SK-N-SH treated with all-trans-retinoic acid at 6 μM for 48 hours (cell line): ENCODE measurements around the gene EDIL3.

Experiments
- BACH2 ChIP-seq: fragments of 250-450 bp; sonication (Bioruptor Pico); IDR thresholded peaks from 2 replicates; pipeline ENCODE4 v1.9.0; 2021; ENCODE audit warnings: mild to moderate bottlenecking, borderline replicate concordance
- CREB5 ChIP-seq: fragments of 250-450 bp; sonication (Bioruptor Pico); IDR thresholded peaks from 2 replicates; pipeline ENCODE4 v1.5.1; 2020; ENCODE audit warnings: low read depth, mild to moderate bottlenecking, moderate library complexity
- GLIS3 ChIP-seq: fragments of 250-450 bp; sonication (Bioruptor Pico); IDR thresholded peaks from 2 replicates; pipeline ENCODE4 v1.5.0; 2020; ENCODE audit warnings: mild to moderate bottlenecking, moderate library complexity
- OSR1 ChIP-seq: fragments of 250-450 bp; sonication (Bioruptor Pico); IDR thresholded peaks from 2 replicates; pipeline ENCODE4 v1.8.0; 2022; ENCODE audit warnings: moderate library complexity, mild to moderate bottlenecking, inconsistent platforms
- PATZ1 ChIP-seq: fragments of 250-450 bp; sonication (Bioruptor Pico); IDR thresholded peaks from 2 replicates; pipeline ENCODE4 v1.8.0; 2020; ENCODE audit warnings: mild to moderate bottlenecking, moderate library complexity, borderline replicate concordance
- RARB ChIP-seq: fragments of 250-450 bp; sonication (Bioruptor Pico); IDR thresholded peaks from 2 replicates; pipeline ENCODE4 v1.8.0; 2021; ENCODE audit warnings: mild to moderate bottlenecking, moderate library complexity
- TOX ChIP-seq: fragments of 250-450 bp; sonication (Bioruptor Pico); IDR thresholded peaks from 2 replicates; pipeline ENCODE4 v1.8.0; 2021; ENCODE audit warnings: mild to moderate bottlenecking, moderate library complexity, borderline replicate concordance
- ZC3H10 ChIP-seq: fragments of 250-450 bp; sonication (Bioruptor Pico); IDR thresholded peaks from 2 replicates; pipeline ENCODE4 v1.5.1; 2021; ENCODE audit warnings: mild to moderate bottlenecking, moderate library complexity
- TF ChIP-seq, protein P1 (sequence below): fragments of 250-450 bp; sonication (Bioruptor Pico); IDR thresholded peaks from 2 replicates; pipeline ENCODE4 v1.5.1; 2021; ENCODE audit warnings: mild to moderate bottlenecking, moderate library complexity
- TF ChIP-seq, protein P2 (sequence below): fragments of 250-450 bp; sonication (Bioruptor Pico); IDR thresholded peaks from 2 replicates; pipeline ENCODE4 v1.5.0; 2020; ENCODE audit warnings: mild to moderate bottlenecking, moderate library complexity

- TF ChIP-seq PATZ1 (CRISPR knock-in tag) (no peak), OSR1 (CRISPR knock-in tag) (no peak), CREB5 (CRISPR knock-in tag) (no peak), RARB (no peak), TOX (CRISPR knock-in tag) (no peak), BACH2 (CRISPR knock-in tag) (no peak), GLIS3 (CRISPR knock-in tag) (no peak), ZC3H10 (no peak)
- TF ChIP-seq, protein P1, sequence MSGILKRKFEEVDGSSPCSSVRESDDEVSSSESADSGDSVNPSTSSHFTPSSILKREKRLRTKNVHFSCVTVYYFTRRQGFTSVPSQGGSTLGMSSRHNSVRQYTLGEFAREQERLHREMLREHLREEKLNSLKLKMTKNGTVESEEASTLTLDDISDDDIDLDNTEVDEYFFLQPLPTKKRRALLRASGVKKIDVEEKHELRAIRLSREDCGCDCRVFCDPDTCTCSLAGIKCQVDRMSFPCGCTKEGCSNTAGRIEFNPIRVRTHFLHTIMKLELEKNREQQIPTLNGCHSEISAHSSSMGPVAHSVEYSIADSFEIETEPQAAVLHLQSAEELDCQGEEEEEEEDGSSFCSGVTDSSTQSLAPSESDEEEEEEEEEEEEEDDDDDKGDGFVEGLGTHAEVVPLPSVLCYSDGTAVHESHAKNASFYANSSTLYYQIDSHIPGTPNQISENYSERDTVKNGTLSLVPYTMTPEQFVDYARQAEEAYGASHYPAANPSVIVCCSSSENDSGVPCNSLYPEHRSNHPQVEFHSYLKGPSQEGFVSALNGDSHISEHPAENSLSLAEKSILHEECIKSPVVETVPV (CRISPR knock-in tag), result no peak
- TF ChIP-seq, protein P2, sequence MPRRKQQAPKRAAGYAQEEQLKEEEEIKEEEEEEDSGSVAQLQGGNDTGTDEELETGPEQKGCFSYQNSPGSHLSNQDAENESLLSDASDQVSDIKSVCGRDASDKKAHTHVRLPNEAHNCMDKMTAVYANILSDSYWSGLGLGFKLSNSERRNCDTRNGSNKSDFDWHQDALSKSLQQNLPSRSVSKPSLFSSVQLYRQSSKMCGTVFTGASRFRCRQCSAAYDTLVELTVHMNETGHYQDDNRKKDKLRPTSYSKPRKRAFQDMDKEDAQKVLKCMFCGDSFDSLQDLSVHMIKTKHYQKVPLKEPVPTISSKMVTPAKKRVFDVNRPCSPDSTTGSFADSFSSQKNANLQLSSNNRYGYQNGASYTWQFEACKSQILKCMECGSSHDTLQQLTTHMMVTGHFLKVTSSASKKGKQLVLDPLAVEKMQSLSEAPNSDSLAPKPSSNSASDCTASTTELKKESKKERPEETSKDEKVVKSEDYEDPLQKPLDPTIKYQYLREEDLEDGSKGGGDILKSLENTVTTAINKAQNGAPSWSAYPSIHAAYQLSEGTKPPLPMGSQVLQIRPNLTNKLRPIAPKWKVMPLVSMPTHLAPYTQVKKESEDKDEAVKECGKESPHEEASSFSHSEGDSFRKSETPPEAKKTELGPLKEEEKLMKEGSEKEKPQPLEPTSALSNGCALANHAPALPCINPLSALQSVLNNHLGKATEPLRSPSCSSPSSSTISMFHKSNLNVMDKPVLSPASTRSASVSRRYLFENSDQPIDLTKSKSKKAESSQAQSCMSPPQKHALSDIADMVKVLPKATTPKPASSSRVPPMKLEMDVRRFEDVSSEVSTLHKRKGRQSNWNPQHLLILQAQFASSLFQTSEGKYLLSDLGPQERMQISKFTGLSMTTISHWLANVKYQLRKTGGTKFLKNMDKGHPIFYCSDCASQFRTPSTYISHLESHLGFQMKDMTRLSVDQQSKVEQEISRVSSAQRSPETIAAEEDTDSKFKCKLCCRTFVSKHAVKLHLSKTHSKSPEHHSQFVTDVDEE (CRISPR knock-in tag), result no peak
Observed at GRCh38 chr5:84202136-84202535, 182.5 kb downstream of the EDIL3 start.
